H9 (cell line): ENCODE results near the gene VNN1. TPM values are rescaled to one million over a fixed set of nuclear protein-coding genes. Genes with fewer than 3 reads are reported as not detected.

Experiments
- DNase-seq: peaks from one replicate; pipeline ENCODE4 v3.0.0-alpha.2; 2017
- H2AFZ ChIP-seq: one replicate; pipeline ENCODE4 v1.6.1; 2013; ENCODE audit warnings: mild to moderate bottlenecking, low read length, control low read depth, moderate library complexity
- H2AK5ac ChIP-seq: 2 replicates; pipeline ENCODE4 v1.6.1; 2013; ENCODE audit warnings: low read length, control low read depth, mixed read lengths; ENCODE audit not compliant: insufficient read length
- H2BK120ac ChIP-seq: one replicate; pipeline ENCODE4 v1.6.1; 2013; ENCODE audit warnings: low read depth, mild to moderate bottlenecking, low read length, control low read depth, inconsistent platforms; ENCODE audit not compliant: poor library complexity, severe bottlenecking
- H2BK12ac ChIP-seq: 2 replicates; pipeline ENCODE4 v1.6.1; 2013; ENCODE audit warnings: low read length, control low read depth, mixed read lengths, low read depth; ENCODE audit not compliant: insufficient read length
- H2BK15ac ChIP-seq: 2 replicates; pipeline ENCODE4 v1.6.1; 2013; ENCODE audit warnings: low read depth, low read length, control low read depth
- H2BK20ac ChIP-seq: one replicate; pipeline ENCODE4 v1.6.1; 2013; ENCODE audit warnings: low read depth, mild to moderate bottlenecking, low read length, control low read depth, inconsistent platforms; ENCODE audit not compliant: poor library complexity, severe bottlenecking
- H2BK5ac ChIP-seq: 2 replicates; pipeline ENCODE4 v1.6.1; 2013; ENCODE audit warnings: low read length, control low read depth, mixed read lengths; ENCODE audit not compliant: insufficient read length
- H3K14ac ChIP-seq: 2 replicates; pipeline ENCODE4 v1.6.1; 2013; ENCODE audit warnings: low read length, control low read depth; ENCODE audit not compliant: insufficient read depth
- H3K18ac ChIP-seq: 2 replicates; pipeline ENCODE4 v1.6.1; 2013; ENCODE audit warnings: low read depth, mild to moderate bottlenecking, mixed read lengths, low read length, control low read depth; ENCODE audit not compliant: insufficient read length
- H3K23ac ChIP-seq: 2 replicates; pipeline ENCODE4 v1.6.1; 2013; ENCODE audit warnings: low read length, control low read depth, mixed read lengths, low read depth; ENCODE audit not compliant: insufficient read length
- H3K23me2 ChIP-seq: 2 replicates; pipeline ENCODE4 v1.6.1; 2013; ENCODE audit warnings: low read depth, mild to moderate bottlenecking, mixed read lengths, low read length, control low read depth; ENCODE audit not compliant: insufficient read length, poor library complexity, severe bottlenecking
- H3K27ac ChIP-seq: 2 replicates; pipeline ENCODE4 v1.5.1; 2013; ENCODE audit warnings: low read length, control low read depth, mixed read lengths, low read depth; ENCODE audit not compliant: insufficient read length
- H3K27me3 ChIP-seq: 2 replicates; pipeline ENCODE4 v1.6.1; 2013; ENCODE audit warnings: low read length, control low read depth, inconsistent platforms; ENCODE audit not compliant: insufficient read depth
- H3K4ac ChIP-seq: 2 replicates; pipeline ENCODE4 v1.6.1; 2013; ENCODE audit warnings: low read depth, mild to moderate bottlenecking, control low read depth, inconsistent platforms, low read length, moderate library complexity
- H3K4me1 ChIP-seq: 2 replicates; pipeline ENCODE4 v1.6.1; 2013; ENCODE audit warnings: low read length, control low read depth, inconsistent platforms; ENCODE audit not compliant: insufficient read depth
- H3K4me2 ChIP-seq: 2 replicates; pipeline ENCODE4 v1.6.1; 2013; ENCODE audit warnings: low read length, control low read depth, mixed read lengths; ENCODE audit not compliant: insufficient read length, insufficient read depth
- H3K56ac ChIP-seq: 2 replicates; pipeline ENCODE4 v1.6.1; 2013; ENCODE audit warnings: low read depth, mild to moderate bottlenecking, mixed read lengths, low read length, control low read depth; ENCODE audit not compliant: insufficient read length
- H3K79me1 ChIP-seq: 2 replicates; pipeline ENCODE4 v1.6.1; 2013; ENCODE audit warnings: low read depth, mild to moderate bottlenecking, moderate library complexity, low read length, control low read depth, inconsistent platforms; ENCODE audit not compliant: insufficient read depth, poor library complexity, severe bottlenecking
- H3K79me2 ChIP-seq: 2 replicates; pipeline ENCODE4 v1.6.1; 2013; ENCODE audit warnings: low read length, control low read depth, inconsistent platforms; ENCODE audit not compliant: insufficient read depth
- H3K9ac ChIP-seq: 2 replicates; pipeline ENCODE4 v1.6.1; 2013; ENCODE audit warnings: low read length, control low read depth, mixed read lengths; ENCODE audit not compliant: insufficient read length; ENCODE audit errors: extremely low read depth
- H3K9me3 ChIP-seq: one replicate; pipeline ENCODE4 v1.6.1; 2013; ENCODE audit warnings: low read depth, low read length, inconsistent platforms; ENCODE audit not compliant: control insufficient read depth
- H3T11ph ChIP-seq: one replicate; pipeline ENCODE4 v1.6.1; 2013; ENCODE audit warnings: mild to moderate bottlenecking, low read length, control low read depth, inconsistent platforms
- H4K20me1 ChIP-seq: one replicate; pipeline ENCODE4 v1.6.1; 2013; ENCODE audit not compliant: control insufficient read depth, insufficient read length, insufficient read depth
- H4K5ac ChIP-seq: 2 replicates; pipeline ENCODE4 v1.6.1; 2013; ENCODE audit warnings: low read depth, mild to moderate bottlenecking, mixed read lengths, low read length, control low read depth; ENCODE audit not compliant: insufficient read length
- H4K8ac ChIP-seq: replicated peaks from 2 replicates; pipeline ENCODE4 v1.6.1; 2013; ENCODE audit warnings: low read length, control low read depth, mixed read lengths, low read depth; ENCODE audit not compliant: insufficient read length
- H4K91ac ChIP-seq: 2 replicates; pipeline ENCODE4 v1.6.1; 2013; ENCODE audit warnings: low read depth, mild to moderate bottlenecking, moderate library complexity, mixed read lengths, low read length, control low read depth; ENCODE audit not compliant: insufficient read length
- H3K27ac Mint-ChIP-seq, 3 experiments: 2 replicates in 2 of 3; 3 replicates in 1 of 3; pipeline ENCODE4 v1.8.0; 2020 to 2021; ENCODE audit warnings: mixed read lengths in 3 of 3, mild to moderate bottlenecking in 1 of 3, moderate library complexity in 1 of 3
- H3K27me3 Mint-ChIP-seq: 2 replicates; pipeline ENCODE4 v1.8.0; 2021; ENCODE audit warnings: low read depth, mild to moderate bottlenecking, moderate library complexity, mixed read lengths
- H3K36me3 Mint-ChIP-seq, 3 experiments: 2 replicates in 2 of 3; 3 replicates in 1 of 3; pipeline ENCODE4 v1.8.0; 2020 to 2021; ENCODE audit warnings: low read depth in 3 of 3, mixed read lengths in 3 of 3; ENCODE audit not compliant: insufficient read depth in 1 of 3
- H3K4me1 Mint-ChIP-seq, 2 experiments: 2 replicates each; pipeline ENCODE4 v1.8.0; 2020; ENCODE audit warnings: mixed read lengths in 2 of 2
- H3K4me3 Mint-ChIP-seq, 2 experiments: 2 replicates in 1 of 2; 3 replicates in 1 of 2; pipeline ENCODE4 v1.8.0; 2020 to 2021; ENCODE audit warnings: mild to moderate bottlenecking in 2 of 2, mixed read lengths in 2 of 2, moderate library complexity in 1 of 2
- H3K9me3 Mint-ChIP-seq, 2 experiments: 2 replicates in 1 of 2; 3 replicates in 1 of 2; pipeline ENCODE4 v1.8.0; 2020; ENCODE audit warnings: mild to moderate bottlenecking in 2 of 2, mixed read lengths in 2 of 2, moderate library complexity in 1 of 2
- CTCF ChIP-seq: fragments of 200-600 bp; sonication (generic); conservative IDR thresholded peaks from 3 replicates; pipeline ENCODE4 v1.8.0; 2021; ENCODE audit warnings: antibody characterized with exemption, mild to moderate bottlenecking
- WGBS: extraction: QIAGEN DNeasy Blood & Tissue Kit; methylation state at CpG from one replicate; pipeline ENCODE4 v1.1.7; 2013; ENCODE audit warnings: missing lambda C conversion rate, low lambda C conversion rate, mixed read lengths; ENCODE audit not compliant: insufficient read length; ENCODE audit errors: extremely low coverage; 5-methylcytosine and 5-hydroxymethylcytosine counted together
- total RNA-seq: library from RNA; stranded (reverse); gene quantifications from 2 replicates; pipeline ENCODE4 v1.2.1, GENCODE V29; 2021

The VNN1 gene
- total RNA-seq, 1 experiment from 2014 or later = not detected

- H3K18ac ChIP-seq = no peak overlapping the region
- no peak overlapping the region for H3K4ac ChIP-seq
- TF ChIP-seq CTCF = no peak
- H2BK12ac ChIP-seq = no peak overlapping the region
- H3K9ac ChIP-seq = no peak overlapping the region
- no peaks in the 10 kb centered on the region for H3K23me2 ChIP-seq
- H3K4me1 Mint-ChIP-seq = peaks cover 2% of the 10 kb centered on the region in 2 experiments; a peak in 2 of 4 replicates
- H2AFZ ChIP-seq = no peak overlapping the region
- WGBS = no CpG with 5 or more reads among the region's 9 CpGs
- no peak for DNase-seq
- no peak overlapping the region for H3K4me2 ChIP-seq
- H3K27me3 Mint-ChIP-seq = no peaks in the 10 kb centered on the region
- no peaks in the 10 kb centered on the region for H3K27me3 ChIP-seq
- H3K36me3 Mint-ChIP-seq = no peaks in the 10 kb centered on the region
- no peak overlapping the region for H3K23ac ChIP-seq
- H3T11ph ChIP-seq = no peak overlapping the region
- H3K9me3 Mint-ChIP-seq = no peaks in the 10 kb centered on the region
- no peaks in the 10 kb centered on the region for H3K79me1 ChIP-seq
- H2BK20ac ChIP-seq = no peak overlapping the region
- no peak overlapping the region for H2BK15ac ChIP-seq
- no peak overlapping the region for H3K27ac ChIP-seq
- no peak overlapping the region for H3K4me3 Mint-ChIP-seq
- no peak overlapping the region for H4K91ac ChIP-seq
- H4K20me1 ChIP-seq = no peaks in the 10 kb centered on the region
- no peaks in the 10 kb centered on the region for H3K9me3 ChIP-seq
- H3K79me2 ChIP-seq = no peaks in the 10 kb centered on the region
- no peak overlapping the region for H4K5ac ChIP-seq
- H3K56ac ChIP-seq = no peak overlapping the region
- no peak overlapping the region for H3K27ac Mint-ChIP-seq
- no peak overlapping the region for H2BK5ac ChIP-seq
- no peak overlapping the region for H2AK5ac ChIP-seq
- no peak overlapping the region for H2BK120ac ChIP-seq
- no peak overlapping the region for H3K14ac ChIP-seq
- H3K4me1 ChIP-seq = no peaks in the 10 kb centered on the region
- no peak overlapping the region for H4K8ac ChIP-seq
Measured at GRCh38 chr6:132715881-132716637, 2.2 kb upstream of the VNN1 start.
